NB4 (cell line): Measurements from ENCODE around the gene TMEM238L.

ENCODE experiments used
- TF ChIP-seq, protein P1 (sequence below): IDR thresholded peaks from one replicate; pipeline ENCODE4 v1.5.1; 2012; ENCODE audit warnings: low read depth, low read length
- TF ChIP-seq, protein P2 (sequence below): IDR thresholded peaks from 2 replicates; pipeline ENCODE4 v1.6.1; 2011; ENCODE audit warnings: low read depth, low read length

DNA sequence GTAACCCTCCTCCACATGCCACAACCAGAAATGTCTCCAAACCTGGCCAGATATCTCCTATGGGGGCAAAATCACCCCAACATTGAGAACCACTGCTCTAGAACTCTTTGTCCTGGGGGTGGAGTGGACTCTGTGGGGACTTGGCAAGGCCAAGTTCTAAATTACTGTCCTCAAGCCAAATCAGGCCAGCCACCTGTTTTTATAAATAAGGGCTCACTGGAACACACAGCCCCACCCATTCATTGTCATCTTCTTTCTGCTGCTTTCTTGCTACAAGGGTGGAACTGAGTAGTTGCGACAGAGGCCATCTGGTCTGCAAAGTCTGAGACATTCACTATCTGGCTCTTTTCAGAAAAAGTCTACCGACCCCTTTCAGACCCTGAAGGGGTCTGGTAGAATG lies 47.3 kb downstream of the TMEM238L start:
- TF ChIP-seq, protein P1, sequence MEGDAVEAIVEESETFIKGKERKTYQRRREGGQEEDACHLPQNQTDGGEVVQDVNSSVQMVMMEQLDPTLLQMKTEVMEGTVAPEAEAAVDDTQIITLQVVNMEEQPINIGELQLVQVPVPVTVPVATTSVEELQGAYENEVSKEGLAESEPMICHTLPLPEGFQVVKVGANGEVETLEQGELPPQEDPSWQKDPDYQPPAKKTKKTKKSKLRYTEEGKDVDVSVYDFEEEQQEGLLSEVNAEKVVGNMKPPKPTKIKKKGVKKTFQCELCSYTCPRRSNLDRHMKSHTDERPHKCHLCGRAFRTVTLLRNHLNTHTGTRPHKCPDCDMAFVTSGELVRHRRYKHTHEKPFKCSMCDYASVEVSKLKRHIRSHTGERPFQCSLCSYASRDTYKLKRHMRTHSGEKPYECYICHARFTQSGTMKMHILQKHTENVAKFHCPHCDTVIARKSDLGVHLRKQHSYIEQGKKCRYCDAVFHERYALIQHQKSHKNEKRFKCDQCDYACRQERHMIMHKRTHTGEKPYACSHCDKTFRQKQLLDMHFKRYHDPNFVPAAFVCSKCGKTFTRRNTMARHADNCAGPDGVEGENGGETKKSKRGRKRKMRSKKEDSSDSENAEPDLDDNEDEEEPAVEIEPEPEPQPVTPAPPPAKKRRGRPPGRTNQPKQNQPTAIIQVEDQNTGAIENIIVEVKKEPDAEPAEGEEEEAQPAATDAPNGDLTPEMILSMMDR = no peak
- TF ChIP-seq, protein P2, sequence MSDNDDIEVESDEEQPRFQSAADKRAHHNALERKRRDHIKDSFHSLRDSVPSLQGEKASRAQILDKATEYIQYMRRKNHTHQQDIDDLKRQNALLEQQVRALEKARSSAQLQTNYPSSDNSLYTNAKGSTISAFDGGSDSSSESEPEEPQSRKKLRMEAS = no peak
